T-cell (primary cell): Measurements from ENCODE around the gene SMTNL1. TPM values are rescaled to one million over a fixed set of nuclear protein-coding genes. Genes with fewer than 3 reads are reported as not detected.

ENCODE experiments used
- ATAC-seq, 4 experiments: fragments of 200-7000 bp in 3 of 4; fragments of 150-1000 bp in 1 of 4; cut with Tn5 transposase; replicated peaks in 1 of 4; 1 replicate in 3 of 4; 2 replicates in 1 of 4; pipeline ENCODE4 v1.10.0; 2021; ENCODE audit warnings: moderate library complexity in 3 of 4, mild to moderate bottlenecking in 2 of 4, moderate number of reproducible peaks in 1 of 4
- CTCF ChIA-PET, 2 donors: fragments of 300-600 bp; sonication (Branson Sonifier 250); formaldehyde crosslinking; loops; one replicate each; lab custom pipeline; 2022; ENCODE audit warnings: antibody characterized with exemption in 2 of 2; lab: Charles Lee
- POLR2A ChIA-PET, 2 donors: fragments of 300-600 bp; sonication (Branson Sonifier 250); formaldehyde crosslinking; loops; one replicate each; lab custom pipeline; 2022; ENCODE audit warnings: antibody characterized with exemption in 2 of 2; lab: Charles Lee
- DNase-seq, 35 experiments: peaks; one replicate each; pipeline versions ENCODE4 v3.0.0 to v3.0.0-alpha.2; 2013 to 2023
- H3K27ac ChIP-seq: one replicate; pipeline ENCODE4 v1.5.1; 2013; ENCODE audit warnings: low read length
- H3K27me3 ChIP-seq, 2 experiments: replicated peaks in 1 of 2; 1 replicate in 1 of 2; 2 replicates in 1 of 2; pipeline versions ENCODE4 v1.6.1 to v1.7.0; 2013; ENCODE audit warnings: low read length in 1 of 2, mixed read lengths in 1 of 2; ENCODE audit not compliant: control insufficient read depth in 2 of 2, insufficient read depth in 2 of 2; ENCODE audit errors: extremely low read depth in 1 of 2
- H3K36me3 ChIP-seq, 2 donors: 1 replicate in 1 of 2; 2 replicates in 1 of 2; pipeline versions ENCODE4 v1.6.1 to v1.7.0; 2013; ENCODE audit warnings: low read length in 1 of 2; ENCODE audit not compliant: control insufficient read depth in 2 of 2, insufficient read depth in 1 of 2; ENCODE audit errors: extremely low read depth in 1 of 2
- H3K4me1 ChIP-seq, 2 experiments: 1 replicate in 1 of 2; 2 replicates in 1 of 2; pipeline versions ENCODE4 v1.6.1 to v1.7.0; 2013; ENCODE audit warnings: low read length in 2 of 2, mixed read lengths in 1 of 2; ENCODE audit not compliant: insufficient read depth in 2 of 2, control insufficient read depth in 1 of 2; ENCODE audit errors: extremely low read depth in 1 of 2
- H3K4me3 ChIP-seq, 2 donors: 1 replicate in 1 of 2; 2 replicates in 1 of 2; pipeline versions ENCODE4 v1.5.1 to v1.7.0; 2013; ENCODE audit warnings: mild to moderate bottlenecking in 2 of 2, low read length in 1 of 2, moderate library complexity in 1 of 2; ENCODE audit not compliant: control insufficient read depth in 1 of 2; ENCODE audit errors: extremely low read depth in 1 of 2
- H3K9me3 ChIP-seq: 2 replicates; pipeline ENCODE4 v1.7.0; 2013
- H3K27ac Mint-ChIP-seq, 2 donors: one replicate each; pipeline ENCODE4 v1.8.0; 2020 to 2021; ENCODE audit warnings: mild to moderate bottlenecking in 2 of 2, mixed read lengths in 2 of 2
- H3K27me3 Mint-ChIP-seq, 2 donors: one replicate each; pipeline ENCODE4 v1.8.0; 2021 to 2022; ENCODE audit warnings: mixed read lengths in 2 of 2
- H3K36me3 Mint-ChIP-seq: one replicate; pipeline ENCODE4 v1.8.0; 2021; ENCODE audit warnings: mixed read lengths
- H3K4me1 Mint-ChIP-seq, 3 donors: one replicate each; pipeline ENCODE4 v1.8.0; 2020 to 2022; ENCODE audit warnings: mixed read lengths in 3 of 3, mild to moderate bottlenecking in 1 of 3
- H3K4me3 Mint-ChIP-seq, 3 donors: one replicate each; pipeline ENCODE4 v1.8.0; 2020 to 2022; ENCODE audit warnings: mild to moderate bottlenecking in 3 of 3, mixed read lengths in 3 of 3, moderate library complexity in 3 of 3
- H3K9me3 Mint-ChIP-seq, 3 donors: one replicate each; pipeline ENCODE4 v1.8.0; 2020 to 2022; ENCODE audit warnings: mixed read lengths in 3 of 3
- WGBS: methylation state at CpG from one replicate; pipeline ENCODE4 v1.1.5; 2013; ENCODE audit warnings: missing lambda C conversion rate; ENCODE audit not compliant: insufficient coverage; 5-methylcytosine and 5-hydroxymethylcytosine counted together
- total RNA-seq, 35 experiments: library from RNA in 6 of 35; stranded (reverse) in 6 of 35; fragments of 120-200 nt in 1 of 35; gene quantifications; one replicate each; pipeline versions ENCODE4 v1.2.1 to v1.2.4 and lab custom pipeline; 2013 to 2026

Gene SMTNL1
- total RNA-seq, 5 donors from 2014 or later (not counting 1 experiment from before 2014, with no cell fraction given), result not detected

GRCh38 chr11:57597461-57597915 lies 60.1 kb downstream of the SMTNL1 start, which contains the start of gene SERPING1:
Gene SERPING1, plus strand, starts transcription at chr11:57597685. Its CDS starts 586 bp downstream, at chr11:57598271.
- Mint-ChIP-seq H3K36me3 (no peaks in the 10 kb centered on the region), H3K27me3 (peaks cover 30 to 46% of the 10 kb centered on the region in 2 donors), H3K4me3 (no peak within 1 kb of the TSS), H3K4me1 (peaks cover 0 to 7% (median 3%) of the 10 kb centered on the region in 3 donors), H3K27ac (no peak within 1 kb of the TSS), H3K9me3 (no peaks in the 10 kb centered on the region)
- 49% methylated on average over 3 of the region's 10 CpGs for WGBS
- no peak for ATAC-seq
- POLR2A ChIA-PET, result no interaction called here
- Histone ChIP-seq H3K9me3 (no peaks in the 10 kb centered on the region), H3K36me3 (no peaks in the 10 kb centered on the region), H3K27me3 (peaks cover 0 to 28% of the 10 kb centered on the region in 2 experiments), H3K4me1 (peaks cover 0 to 6% of the 10 kb centered on the region in 2 experiments), H3K4me3 (no peak within 1 kb of the TSS), H3K27ac (no peak within 1 kb of the TSS)
- DNase-seq, result no peak
- CTCF ChIA-PET, result interaction anchor here (0.6 to 0.7 kb wide), 2 partner anchors 9 to 70 kb away, joined by 4 to 5 read pairs; no protein-coding TSS in a partner anchor

- whole genome bisulfite sequencing, result 10% methylated on average over 21 of the region's 33 CpGs
- ChIA-PET CTCF (no interaction called here), POLR2A (no interaction called here)
- Histone ChIP-seq H3K4me3 (no peak overlapping the region), H3K27me3 (peaks cover 0 to 28% of the 10 kb centered on the region in 2 experiments), H3K36me3 (no peaks in the 10 kb centered on the region), H3K4me1 (peaks cover 0 to 6% of the 10 kb centered on the region in 2 experiments), H3K9me3 (no peaks in the 10 kb centered on the region), H3K27ac (no peak overlapping the region)
- Mint-ChIP-seq H3K27ac (no peak overlapping the region), H3K36me3 (no peaks in the 10 kb centered on the region), H3K4me3 (no peak overlapping the region), H3K4me1 (peaks cover 0 to 7% (median 3%) of the 10 kb centered on the region in 3 donors), H3K27me3 (peaks cover 28 to 46% of the 10 kb centered on the region in 2 donors), H3K9me3 (no peaks in the 10 kb centered on the region)
- no peak for DNase-seq
- no peak for ATAC-seq
Observed at GRCh38 chr11:57597916-57598830, 60.8 kb downstream of the SMTNL1 start.

GRCh38 chr11:57598831-57599155 lies 61.4 kb downstream of the SMTNL1 start:
- ChIA-PET CTCF (no interaction called here), POLR2A (interaction anchor here in 1 of 2 donors (0.6 kb wide), 1 partner anchor 78 kb away, joined by 5 read pairs; no protein-coding TSS in a partner anchor)
- Mint-ChIP-seq H3K4me3 (no peak overlapping the region), H3K9me3 (no peaks in the 10 kb centered on the region), H3K36me3 (no peaks in the 10 kb centered on the region), H3K27ac (no peak overlapping the region), H3K4me1 (peaks cover 0 to 7% (median 3%) of the 10 kb centered on the region in 3 donors), H3K27me3 (peaks cover 28 to 45% of the 10 kb centered on the region in 2 donors)
- Histone ChIP-seq H3K36me3 (no peaks in the 10 kb centered on the region), H3K4me1 (peaks cover 0 to 6% of the 10 kb centered on the region in 2 experiments), H3K27ac (no peak overlapping the region), H3K27me3 (peaks cover 0 to 28% of the 10 kb centered on the region in 2 experiments), H3K9me3 (no peaks in the 10 kb centered on the region), H3K4me3 (no peak overlapping the region)
- ATAC-seq (no peak), DNase-seq (no peak)
- 96% methylated on average over 5 of the region's 5 CpGs for WGBS

GRCh38 chr11:57599381-57599780 lies 62.0 kb downstream of the SMTNL1 start:
- DNase-seq, result no peak
- WGBS, result 100% methylated on average over 1 of the region's 2 CpGs
- H3K27ac ChIP-seq, result no peak overlapping the region
- H3K27me3 Mint-ChIP-seq, result peaks cover 23 to 45% of the 10 kb centered on the region in 2 donors
- no peak overlapping the region for H3K4me3 ChIP-seq
- peaks cover 0 to 7% (median 4%) of the 10 kb centered on the region in 3 donors for H3K4me1 Mint-ChIP-seq
- H3K4me3 Mint-ChIP-seq, result no peak overlapping the region
- no peak for ATAC-seq
- no peaks in the 10 kb centered on the region for H3K9me3 ChIP-seq
- H3K9me3 Mint-ChIP-seq, result no peaks in the 10 kb centered on the region
- ChIA-PET CTCF (no interaction called here), POLR2A (interaction anchor here in 1 of 2 donors (0.6 kb wide), 1 partner anchor 78 kb away, joined by 5 read pairs; no protein-coding TSS in a partner anchor)
- no peaks in the 10 kb centered on the region for H3K36me3 ChIP-seq
- peaks cover 0 to 28% of the 10 kb centered on the region in 2 experiments for H3K27me3 ChIP-seq
- H3K27ac Mint-ChIP-seq, result no peak overlapping the region
- H3K4me1 ChIP-seq, result peaks cover 0 to 8% of the 10 kb centered on the region in 2 experiments
- H3K36me3 Mint-ChIP-seq, result no peaks in the 10 kb centered on the region

Other genes starting within 250 kb of the SMTNL1 start
- gene TNKS1BP1, start 212.6 kb upstream of the SMTNL1 start, total RNA-seq, result 10 to 100 TPM; 13.9 to 22.9 (median 18.9) TPM
- 10 to 100 TPM; 50.2 to 78.1 (median 75.7) TPM for gene SSRP1, start 201.7 kb upstream of the SMTNL1 start, total RNA-seq
- gene P2RX3, start 199.2 kb upstream of the SMTNL1 start, total RNA-seq, result not detected
- gene PRG3, start 156.4 kb upstream of the SMTNL1 start, total RNA-seq, result not detected
- gene PRG2, start 146.9 kb upstream of the SMTNL1 start, total RNA-seq, result under 1 TPM in 4 of 5 donors, not detected in 1; 0.33 to 0.72 (median 0.39) TPM
- 10 to 100 TPM in 4 of 5 donors, 1 to 10 TPM in 1; 9.9 to 18.1 (median 13.6) TPM for gene SLC43A3, start 110.5 kb upstream of the SMTNL1 start, total RNA-seq
- gene RTN4RL2, start 77.1 kb upstream of the SMTNL1 start, total RNA-seq, result 1 to 10 TPM in 1 of 5 donors, under 1 TPM in 4; 0.15 to 1.1 (median 0.29) TPM
- gene SLC43A1, start 21.9 kb upstream of the SMTNL1 start, total RNA-seq, result 10 to 100 TPM in 4 of 5 donors, 1 to 10 TPM in 1; 8.8 to 31.6 (median 25.1) TPM
- 10 to 100 TPM; 20.7 to 33.2 (median 26.2) TPM for gene TIMM10, start 6.8 kb upstream of the SMTNL1 start, total RNA-seq
- gene UBE2L6, start 30.1 kb downstream of the SMTNL1 start, total RNA-seq, result 10 to 100 TPM; 61.7 to 97.2 (median 80.3) TPM
- 1 to 10 TPM in 3 of 5 donors, not detected in 2; 1.5 to 2.8 (median 1.9) TPM for gene SERPING1, start 60.1 kb downstream of the SMTNL1 start, total RNA-seq
- gene YPEL4, start 112.3 kb downstream of the SMTNL1 start, total RNA-seq, result 10 to 100 TPM in 3 of 5 donors, 1 to 10 TPM in 2; 1.8 to 13.5 (median 11.1) TPM
- gene CLP1, start 120.2 kb downstream of the SMTNL1 start, total RNA-seq, result 10 to 100 TPM; 14.3 to 16.0 (median 14.5) TPM
- gene ZDHHC5, start 130.5 kb downstream of the SMTNL1 start, total RNA-seq, result 10 to 100 TPM; 57.3 to 67.2 (median 60.7) TPM
- gene MED19, start 174.6 kb downstream of the SMTNL1 start, total RNA-seq, result 10 to 100 TPM; 11.4 to 14.8 (median 12.7) TPM
- gene TMX2, start 175.0 kb downstream of the SMTNL1 start, total RNA-seq, result 10 to 100 TPM; 34.5 to 55.9 (median 51.2) TPM
- 100 to 1,000 TPM in 3 of 5 donors, 10 to 100 TPM in 2; 88.5 to 155 (median 113) TPM for gene SELENOH, start 203.9 kb downstream of the SMTNL1 start, total RNA-seq
- gene BTBD18, start 214.2 kb downstream of the SMTNL1 start, total RNA-seq, result under 1 TPM in 2 of 5 donors, not detected in 3; 0.09 to 0.23 TPM
- gene CTNND1, start 224.2 kb downstream of the SMTNL1 start, total RNA-seq, result 10 to 100 TPM in 4 of 5 donors, 1 to 10 TPM in 1; 8.3 to 17.5 (median 12.5) TPM